ENCODE measurements around the gene LRRC73.

The LRRC73 gene

GRCh38 chr6:43516697-43517504 is 6.8 kb upstream of the LRRC73 start, which contains the start of the genes POLR1C and YIPF3:
TSS of gene POLR1C (plus strand) at chr6:43517089. CDS start at chr6:43517110, 21 bp downstream.
TSS of gene YIPF3 (minus strand) at chr6:43516926. CDS start at chr6:43516807, 119 bp downstream.
- Histone ChIP-seq H2AFZ (ENCODE audit: low read depth, low read length) (peak within 1 kb of the TSS; percentile 15), H2BK5ac (ENCODE audit: low read depth, low read length, poor library complexity, severe bottlenecking) (no peak within 1 kb of the TSS), H3K4me3 (ENCODE audit: insufficient read depth in 1 of 2, low read depth in 1 of 2, low read length in 2 of 2) (peak within 1 kb of the TSS; percentile 69 to 100), H3K36me3 (ENCODE audit: control insufficient read depth in 1 of 2, insufficient read depth in 2 of 2, low read depth in 1 of 2, low read length in 2 of 2) (peaks cover 52 to 66% of the 10 kb centered on the region in 2 experiments), H3K23ac (ENCODE audit: low read length in 2 of 2) (peak within 1 kb of the TSS; percentile 2 to 70), H3K4ac (ENCODE audit: low read depth in 1 of 2, low read length in 2 of 2) (peak within 1 kb of the TSS; percentile 57 to 91), H3K4me1 (ENCODE audit: control insufficient read depth, insufficient read depth, low read depth, low read length) (peaks cover 9% of the 10 kb centered on the region), H2AK5ac (ENCODE audit: low read length, severe bottlenecking) (peak within 1 kb of the TSS; percentile 32), H2BK120ac (ENCODE audit: low read depth, low read length) (peak within 1 kb of the TSS; percentile 27), H4K8ac (ENCODE audit: low read length) (peak within 1 kb of the TSS; percentile 71), H2BK15ac (ENCODE audit: low read depth, poor library complexity, severe bottlenecking) (peak within 1 kb of the TSS; percentile 98), H3K27ac (ENCODE audit: low read length, poor library complexity, severe bottlenecking) (peak within 1 kb of the TSS; percentile 73), H2BK12ac (ENCODE audit: low read length in 2 of 2) (peak within 1 kb of the TSS in 1 of 2 experiments; percentile 35), H3K9ac (ENCODE audit: low read length) (peak within 1 kb of the TSS; percentile 100), H3K79me1 (replicated peaks; ENCODE audit: low read length, poor library complexity, severe bottlenecking) (peaks cover 21% of the 10 kb centered on the region), H3K14ac (ENCODE audit: low read length in 2 of 2) (peak within 1 kb of the TSS in 1 of 2 experiments; percentile 5), H3K9me3 (ENCODE audit: control insufficient read depth, low read length) (no peaks in the 10 kb centered on the region), H3K27me3 (ENCODE audit: control insufficient read depth in 1 of 2, insufficient read depth in 1 of 2, low read length in 2 of 2) (no peaks in the 10 kb centered on the region), H4K91ac (ENCODE audit: low read length) (peak within 1 kb of the TSS; percentile 90), H3K18ac (ENCODE audit: low read depth in 1 of 2, low read length in 2 of 2) (peak within 1 kb of the TSS; percentile 73), H3K4me2 (ENCODE audit: low read length, poor library complexity, severe bottlenecking) (peak within 1 kb of the TSS; percentile 72)
- DNase-seq = peak; percentile 99
- WGBS = under 1% methylated on average over 54 of the region's 57 CpGs

DNA sequence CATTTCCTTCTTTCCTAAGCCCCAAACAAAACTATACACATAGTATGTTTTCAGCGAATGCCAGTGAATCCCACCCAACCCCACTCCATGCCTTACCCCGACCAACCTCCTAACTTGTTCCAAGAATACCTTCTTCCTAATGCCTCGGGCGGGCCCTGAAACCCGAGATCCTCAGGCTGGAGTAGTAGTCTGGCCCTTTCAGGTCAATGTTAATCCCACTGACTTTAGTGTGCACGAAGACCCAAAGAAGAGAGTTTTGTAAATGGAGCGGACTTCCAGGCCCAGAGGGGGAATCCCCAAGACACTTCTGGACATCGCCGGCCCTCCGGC is 6.2 kb upstream of the LRRC73 start:
- Histone ChIP-seq H4K8ac (ENCODE audit: low read length) (no peak overlapping the region), H3K4ac (ENCODE audit: low read depth in 1 of 2, low read length in 2 of 2) (peak overlapping the region; percentile 47 to 91), H3K18ac (ENCODE audit: low read depth in 1 of 2, low read length in 2 of 2) (peak overlapping the region; percentile 73), H2AFZ (ENCODE audit: low read depth, low read length) (no peak overlapping the region), H3K4me1 (ENCODE audit: control insufficient read depth, insufficient read depth, low read depth, low read length) (peaks cover 9% of the 10 kb centered on the region), H2BK120ac (ENCODE audit: low read depth, low read length) (peak overlapping the region; percentile 27), H4K91ac (ENCODE audit: low read length) (peak overlapping the region; percentile 47), H3K23ac (ENCODE audit: low read length in 2 of 2) (no peak overlapping the region), H3K79me1 (replicated peaks; ENCODE audit: low read length, poor library complexity, severe bottlenecking) (peaks cover 20% of the 10 kb centered on the region), H2BK5ac (ENCODE audit: low read depth, low read length, poor library complexity, severe bottlenecking) (no peak overlapping the region), H2BK15ac (ENCODE audit: low read depth, poor library complexity, severe bottlenecking) (no peak overlapping the region), H2BK12ac (ENCODE audit: low read length in 2 of 2) (no peak overlapping the region), H3K4me2 (ENCODE audit: low read length, poor library complexity, severe bottlenecking) (peak overlapping the region; percentile 72), H3K27me3 (ENCODE audit: control insufficient read depth in 1 of 2, insufficient read depth in 1 of 2, low read length in 2 of 2) (no peaks in the 10 kb centered on the region), H3K4me3 (ENCODE audit: insufficient read depth in 1 of 2, low read depth in 1 of 2, low read length in 2 of 2) (peak overlapping the region; percentile 69 to 100), H3K27ac (ENCODE audit: low read length, poor library complexity, severe bottlenecking) (peak overlapping the region; percentile 73), H3K36me3 (ENCODE audit: control insufficient read depth in 1 of 2, insufficient read depth in 2 of 2, low read depth in 1 of 2, low read length in 2 of 2) (peaks cover 52 to 66% of the 10 kb centered on the region in 2 experiments), H3K14ac (ENCODE audit: low read length in 2 of 2) (no peak overlapping the region), H2AK5ac (ENCODE audit: low read length, severe bottlenecking) (peak overlapping the region; percentile 30), H3K9ac (ENCODE audit: low read length) (peak overlapping the region; percentile 100), H3K9me3 (ENCODE audit: control insufficient read depth, low read length) (no peaks in the 10 kb centered on the region)
- 2% methylated on average over 10 of the region's 10 CpGs for WGBS
- DNase-seq = no peak

- Histone ChIP-seq H3K27ac (ENCODE audit: low read length, poor library complexity, severe bottlenecking) (peak overlapping the region; percentile 13), H2BK5ac (ENCODE audit: low read depth, low read length, poor library complexity, severe bottlenecking) (no peak overlapping the region), H2BK12ac (ENCODE audit: low read length in 2 of 2) (peak overlapping the region in 1 of 2 experiments; percentile 35), H4K91ac (ENCODE audit: low read length) (peak overlapping the region; percentile 40), H2BK15ac (ENCODE audit: low read depth, poor library complexity, severe bottlenecking) (no peak overlapping the region), H4K8ac (ENCODE audit: low read length) (peak overlapping the region; percentile 16), H3K79me1 (replicated peaks; ENCODE audit: low read length, poor library complexity, severe bottlenecking) (peaks cover 17% of the 10 kb centered on the region), H3K9me3 (ENCODE audit: control insufficient read depth, low read length) (no peaks in the 10 kb centered on the region), H3K18ac (ENCODE audit: low read depth in 1 of 2, low read length in 2 of 2) (peak overlapping the region in 1 of 2 experiments; percentile 14), H3K4me2 (ENCODE audit: low read length, poor library complexity, severe bottlenecking) (peak overlapping the region; percentile 72), H3K36me3 (ENCODE audit: control insufficient read depth in 1 of 2, insufficient read depth in 2 of 2, low read depth in 1 of 2, low read length in 2 of 2) (peaks cover 49 to 66% of the 10 kb centered on the region in 2 experiments), H3K4me3 (ENCODE audit: insufficient read depth in 1 of 2, low read depth in 1 of 2, low read length in 2 of 2) (peak overlapping the region; percentile 36 to 100), H3K9ac (ENCODE audit: low read length) (peak overlapping the region; percentile 100), H2BK120ac (ENCODE audit: low read depth, low read length) (no peak overlapping the region), H2AK5ac (ENCODE audit: low read length, severe bottlenecking) (peak overlapping the region; percentile 15), H3K4ac (ENCODE audit: low read depth in 1 of 2, low read length in 2 of 2) (peak overlapping the region; percentile 15 to 35), H2AFZ (ENCODE audit: low read depth, low read length) (no peak overlapping the region), H3K14ac (ENCODE audit: low read length in 2 of 2) (no peak overlapping the region), H3K27me3 (ENCODE audit: control insufficient read depth in 1 of 2, insufficient read depth in 1 of 2, low read length in 2 of 2) (no peaks in the 10 kb centered on the region), H3K4me1 (ENCODE audit: control insufficient read depth, insufficient read depth, low read depth, low read length) (peaks cover 10% of the 10 kb centered on the region), H3K23ac (ENCODE audit: low read length in 2 of 2) (no peak overlapping the region)
- WGBS = 90% methylated on average over 9 of the region's 9 CpGs
- no peak for DNase-seq
Measured at GRCh38 chr6:43515808-43516207, 5.7 kb upstream of the LRRC73 start.

DNA sequence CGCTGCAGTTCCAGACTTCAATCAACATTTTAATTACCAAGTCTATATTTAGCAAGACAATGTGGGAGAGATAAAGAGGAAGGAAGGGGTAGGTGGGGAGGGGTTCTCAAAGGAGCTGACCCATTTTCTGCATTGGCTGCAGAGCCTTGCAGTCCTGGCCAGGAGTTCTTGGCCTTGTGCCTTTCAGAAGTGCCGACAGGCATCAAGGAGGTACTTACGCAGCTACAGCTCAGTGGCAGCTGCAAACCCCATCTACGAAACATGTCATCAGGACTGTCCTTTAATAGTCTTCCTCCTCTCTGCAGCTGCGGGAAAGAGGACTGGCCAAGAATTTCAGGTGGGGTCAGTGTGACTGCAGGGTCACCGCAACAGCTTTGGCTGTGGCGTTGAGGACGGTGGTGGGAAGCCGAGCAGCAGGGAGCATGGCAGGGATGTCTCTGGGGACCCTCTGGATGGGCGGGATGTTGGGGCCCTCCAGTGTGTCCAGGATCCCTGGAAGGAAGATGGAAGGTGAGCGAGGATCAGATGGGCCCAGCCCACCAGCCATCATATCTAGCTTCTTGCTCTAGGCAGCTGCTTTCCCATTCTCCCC is 1.8 kb upstream of the LRRC73 start:
- Histone ChIP-seq H3K79me1 (replicated peaks; ENCODE audit: low read length, poor library complexity, severe bottlenecking) (peaks cover 11% of the 10 kb centered on the region), H3K9me3 (ENCODE audit: control insufficient read depth, low read length) (no peaks in the 10 kb centered on the region), H2BK12ac (ENCODE audit: low read length in 2 of 2) (no peak overlapping the region), H2BK120ac (ENCODE audit: low read depth, low read length) (no peak overlapping the region), H3K4me1 (ENCODE audit: control insufficient read depth, insufficient read depth, low read depth, low read length) (peaks cover 23% of the 10 kb centered on the region), H3K27me3 (ENCODE audit: control insufficient read depth in 1 of 2, insufficient read depth in 1 of 2, low read length in 2 of 2) (peaks cover 0 to 19% of the 10 kb centered on the region in 2 experiments), H4K91ac (ENCODE audit: low read length) (no peak overlapping the region), H3K18ac (ENCODE audit: low read depth in 1 of 2, low read length in 2 of 2) (no peak overlapping the region), H3K27ac (ENCODE audit: low read length, poor library complexity, severe bottlenecking) (no peak overlapping the region), H3K36me3 (ENCODE audit: control insufficient read depth in 1 of 2, insufficient read depth in 2 of 2, low read depth in 1 of 2, low read length in 2 of 2) (peaks cover 43 to 50% of the 10 kb centered on the region in 2 experiments), H3K4ac (ENCODE audit: low read depth in 1 of 2, low read length in 2 of 2) (no peak overlapping the region), H3K14ac (ENCODE audit: low read length in 2 of 2) (no peak overlapping the region), H3K4me3 (ENCODE audit: insufficient read depth in 1 of 2, low read depth in 1 of 2, low read length in 2 of 2) (no peak overlapping the region), H3K9ac (ENCODE audit: low read length) (no peak overlapping the region), H3K23ac (ENCODE audit: low read length in 2 of 2) (no peak overlapping the region), H4K8ac (ENCODE audit: low read length) (no peak overlapping the region), H3K4me2 (ENCODE audit: low read length, poor library complexity, severe bottlenecking) (no peak overlapping the region), H2BK5ac (ENCODE audit: low read depth, low read length, poor library complexity, severe bottlenecking) (no peak overlapping the region), H2AFZ (ENCODE audit: low read depth, low read length) (no peak overlapping the region), H2BK15ac (ENCODE audit: low read depth, poor library complexity, severe bottlenecking) (no peak overlapping the region), H2AK5ac (ENCODE audit: low read length, severe bottlenecking) (no peak overlapping the region)
- WGBS = 97% methylated on average over 7 of the region's 11 CpGs
- no peak for DNase-seq
